Loucy (cell line): ENCODE data around the gene UBE2C.

ENCODE experiments used
- EZH2phosphoT487 ChIP-seq: fragments of 200-600 bp; IDR thresholded peaks from 2 replicates; pipeline ENCODE4 v1.6.1; 2018; ENCODE audit warnings: antibody characterized with exemption, mild to moderate bottlenecking, moderate library complexity, borderline replicate concordance
- TF ChIP-seq, protein P1 (sequence below): fragments of 200-600 bp; sonication (generic); conservative IDR thresholded peaks from 2 replicates; pipeline ENCODE4 v1.5.1; 2014; ENCODE audit warnings: mild to moderate bottlenecking, antibody characterized with exemption, low read length

DNA sequence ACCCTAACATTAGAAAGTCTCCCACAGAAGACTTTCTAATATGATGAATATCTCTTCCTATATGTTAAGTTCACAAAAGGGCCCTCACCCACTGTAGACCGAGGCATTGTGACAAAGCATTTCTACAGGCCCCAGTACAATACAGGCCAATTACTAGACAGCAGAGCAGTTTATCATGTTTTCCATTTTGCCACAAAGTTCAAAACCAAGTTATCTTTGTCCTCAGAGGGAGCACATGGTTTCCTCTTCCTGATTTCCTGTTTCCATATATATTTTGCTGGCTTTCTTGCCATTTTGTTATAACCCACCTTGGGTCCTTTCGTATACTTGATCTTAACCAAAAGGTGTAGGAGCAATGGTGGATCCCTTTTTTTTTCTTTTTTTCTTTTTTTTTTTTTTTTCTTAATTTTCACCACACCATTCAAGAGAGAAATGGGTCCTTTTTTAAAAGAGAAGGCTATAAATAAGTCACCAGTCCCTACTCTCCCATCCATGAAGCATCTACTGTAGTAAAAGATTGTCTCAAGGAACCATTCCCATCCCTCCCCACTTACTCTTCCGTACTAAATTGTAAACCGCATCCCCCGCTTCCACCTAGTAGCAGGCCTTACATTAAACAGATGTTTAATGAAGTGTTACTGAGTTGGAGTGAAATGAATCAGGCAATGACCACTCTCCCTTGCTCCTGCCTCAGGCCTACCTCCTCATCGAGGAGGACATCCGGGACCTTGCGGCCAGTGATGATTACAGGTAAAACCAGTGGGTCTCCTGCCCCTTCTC, 2.1 kb upstream of the UBE2C start:
- TF ChIP-seq, protein P1, sequence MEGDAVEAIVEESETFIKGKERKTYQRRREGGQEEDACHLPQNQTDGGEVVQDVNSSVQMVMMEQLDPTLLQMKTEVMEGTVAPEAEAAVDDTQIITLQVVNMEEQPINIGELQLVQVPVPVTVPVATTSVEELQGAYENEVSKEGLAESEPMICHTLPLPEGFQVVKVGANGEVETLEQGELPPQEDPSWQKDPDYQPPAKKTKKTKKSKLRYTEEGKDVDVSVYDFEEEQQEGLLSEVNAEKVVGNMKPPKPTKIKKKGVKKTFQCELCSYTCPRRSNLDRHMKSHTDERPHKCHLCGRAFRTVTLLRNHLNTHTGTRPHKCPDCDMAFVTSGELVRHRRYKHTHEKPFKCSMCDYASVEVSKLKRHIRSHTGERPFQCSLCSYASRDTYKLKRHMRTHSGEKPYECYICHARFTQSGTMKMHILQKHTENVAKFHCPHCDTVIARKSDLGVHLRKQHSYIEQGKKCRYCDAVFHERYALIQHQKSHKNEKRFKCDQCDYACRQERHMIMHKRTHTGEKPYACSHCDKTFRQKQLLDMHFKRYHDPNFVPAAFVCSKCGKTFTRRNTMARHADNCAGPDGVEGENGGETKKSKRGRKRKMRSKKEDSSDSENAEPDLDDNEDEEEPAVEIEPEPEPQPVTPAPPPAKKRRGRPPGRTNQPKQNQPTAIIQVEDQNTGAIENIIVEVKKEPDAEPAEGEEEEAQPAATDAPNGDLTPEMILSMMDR = no peak
- no peak for TF ChIP-seq EZH2phosphoT487
